ENCODE results near the gene ALKBH3. TPM values are rescaled to one million over a fixed set of nuclear protein-coding genes. Genes with fewer than 3 reads are reported as not detected.

Gene ALKBH3
- total and polyA plus RNA-seq, 7 donors: 27.4 to 47.1 (median 33.4) TPM

DNA sequence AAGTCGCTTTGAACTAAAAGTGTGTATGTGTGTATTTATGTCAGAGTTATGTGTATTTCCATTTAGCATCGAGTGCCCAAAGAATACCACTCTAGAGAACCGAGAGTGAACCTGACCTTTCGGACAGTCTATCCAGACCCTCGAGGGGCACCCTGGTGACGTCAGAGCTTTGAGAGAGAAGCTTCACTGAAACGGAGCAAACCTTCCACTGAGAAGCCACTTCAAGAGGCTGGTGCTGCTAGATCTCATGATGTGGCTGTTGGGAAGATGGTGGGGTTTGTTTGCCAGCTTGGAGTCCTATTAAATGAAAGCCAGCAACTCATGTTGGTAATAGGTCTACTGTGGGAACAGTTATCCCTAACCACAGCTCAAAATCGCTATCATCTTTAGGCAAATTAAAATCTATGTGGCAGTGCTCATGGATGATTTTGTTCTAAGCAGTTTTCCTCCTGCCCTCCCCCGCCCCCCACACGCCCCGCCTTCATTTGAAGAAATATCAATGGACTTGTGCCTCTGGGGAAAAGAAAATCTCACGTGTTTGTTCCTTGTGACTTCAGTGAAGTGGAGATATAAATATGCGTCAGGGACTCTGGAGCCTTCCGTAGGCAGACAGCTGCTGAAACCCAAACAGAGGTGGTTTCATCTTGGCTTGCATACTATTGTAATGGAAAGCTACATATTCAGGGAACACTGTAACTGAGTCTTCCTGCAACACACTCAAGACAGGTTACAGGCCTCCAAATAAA, 39.4 kb downstream of the ALKBH3 start:
- TF ChIP-seq CTCF (IDR thresholded peaks at IDR 0.05): no peak
- ATAC-seq (peak in 3 of 4 donors; percentile 9 to 38 (median 9)), DNase-seq (peak in 1 of 2 donors; percentile 34)
- Histone ChIP-seq H3K27me3 (ENCODE audit: insufficient read depth in 3 of 3, low read length in 2 of 3) (no peaks in the 10 kb centered on the region), H3K4me3 (no peak overlapping the region), H3K27ac (peak overlapping the region; percentile 85), H3K9me3 (no peaks in the 10 kb centered on the region), H3K4me1 (peaks cover 46% of the 10 kb centered on the region), H3K36me3 (ENCODE audit: insufficient read depth in 1 of 2, low read depth in 1 of 2) (peaks cover 4 to 11% of the 10 kb centered on the region in 2 donors)
- intact Hi-C loops (cut with DNase I): no loop called here
- WGBS, 3 donors: 77 to 81% (median 80%) methylated on average over 14 of the region's 14 CpGs

DNA sequence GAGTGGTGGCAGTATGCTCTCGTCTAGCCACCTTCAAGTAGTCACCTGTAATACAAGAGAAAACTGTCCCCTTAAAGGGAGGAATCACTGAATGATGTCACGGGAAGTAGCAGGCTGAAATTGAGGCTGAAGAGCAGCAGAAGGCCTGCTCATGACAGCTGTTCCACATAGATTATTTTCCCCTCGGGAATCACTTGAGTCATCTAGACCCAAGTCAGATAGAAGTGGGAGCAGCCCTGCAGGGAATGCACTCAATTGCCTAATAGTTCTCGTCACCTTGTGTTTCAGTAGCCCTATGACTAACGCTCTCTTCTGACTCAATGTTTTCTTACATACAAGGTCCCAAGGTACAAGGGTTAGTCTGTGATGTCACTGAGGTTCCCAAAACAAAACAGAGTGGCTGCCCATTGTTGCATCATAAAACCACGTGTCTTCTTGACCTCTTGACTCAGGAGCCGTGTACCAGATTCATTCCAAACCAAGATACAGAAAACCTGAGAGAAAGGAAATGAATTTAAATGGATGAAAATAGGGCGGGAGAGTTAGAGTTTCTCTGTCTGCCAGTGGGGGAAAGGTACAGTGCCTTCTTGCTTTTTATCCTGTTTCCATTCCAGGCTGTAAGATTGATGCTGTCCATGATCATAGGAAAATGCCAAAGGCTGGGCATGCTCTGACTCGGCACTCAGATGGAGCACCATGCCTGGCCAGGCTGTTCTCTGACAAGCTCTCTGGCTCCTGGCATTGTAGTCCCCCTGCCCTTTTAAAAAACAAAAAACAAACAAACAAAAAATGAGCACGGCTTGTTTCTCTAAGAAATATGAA, 40.2 kb downstream of the ALKBH3 start:
- peak; percentile 85 to 93 (median 88) for ATAC-seq
- Histone ChIP-seq H3K27me3 (ENCODE audit: insufficient read depth in 3 of 3, low read length in 2 of 3) (no peaks in the 10 kb centered on the region), H3K36me3 (ENCODE audit: insufficient read depth in 1 of 2, low read depth in 1 of 2) (peaks cover 4 to 7% of the 10 kb centered on the region in 2 donors), H3K9me3 (no peaks in the 10 kb centered on the region), H3K27ac (peak overlapping the region; percentile 85), H3K4me1 (peaks cover 46% of the 10 kb centered on the region), H3K4me3 (no peak overlapping the region)
- 51 to 67% (median 55%) methylated on average over 10 of the region's 10 CpGs for WGBS, 3 donors
- intact Hi-C loops (cut with DNase I): no loop called here
- peak; percentile 65 to 79 for DNase-seq
- no peak for TF ChIP-seq CTCF (IDR thresholded peaks at IDR 0.05)

DNA sequence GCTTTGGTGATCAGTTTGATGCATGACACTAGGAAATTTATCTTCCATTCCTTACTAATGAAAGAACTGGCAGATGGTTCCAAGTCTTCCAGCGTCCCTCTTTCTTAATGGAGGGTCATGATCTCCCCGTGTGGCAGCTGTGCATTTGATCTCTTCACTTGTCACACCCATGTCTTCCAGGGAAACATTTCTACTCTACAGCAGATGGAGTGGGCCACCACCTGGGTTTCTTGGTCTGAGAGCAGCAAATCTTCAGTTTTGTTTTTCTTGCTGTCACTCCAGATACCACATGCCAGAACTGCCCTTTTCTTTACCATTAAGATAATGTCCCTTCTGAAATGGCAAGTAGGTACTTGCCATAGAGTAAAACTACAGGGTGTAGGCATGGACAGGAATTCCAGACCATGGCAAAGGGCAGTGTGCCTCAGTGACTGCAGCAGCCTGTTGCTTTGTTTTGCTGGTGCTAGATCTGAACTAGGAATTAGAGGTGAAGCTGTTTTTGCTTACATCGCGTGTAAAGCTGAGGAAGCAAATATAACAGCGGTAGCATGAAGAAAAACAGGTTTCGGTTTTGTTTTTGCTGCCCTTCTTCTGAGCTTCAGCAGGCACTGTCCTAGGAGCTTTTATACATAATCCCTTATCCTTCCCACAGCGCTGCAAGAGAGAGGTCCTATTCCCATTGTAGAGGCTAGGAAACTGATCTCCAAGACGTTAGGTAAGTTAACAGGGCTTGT, 41.1 kb downstream of the ALKBH3 start:
- H3K36me3 ChIP-seq (ENCODE audit: insufficient read depth in 1 of 2, low read depth in 1 of 2): peaks cover 4 to 7% of the 10 kb centered on the region in 2 donors
- H3K4me1 ChIP-seq: peaks cover 46% of the 10 kb centered on the region
- H3K27me3 ChIP-seq (ENCODE audit: insufficient read depth in 3 of 3, low read length in 2 of 3): no peaks in the 10 kb centered on the region
- DNase-seq (no peak), ATAC-seq (no peak)
- H3K9me3 ChIP-seq: no peaks in the 10 kb centered on the region
- WGBS, 3 donors: 79 to 85% (median 79%) methylated on average over 8 of the region's 8 CpGs
- no peak for TF ChIP-seq CTCF (IDR thresholded peaks at IDR 0.05)
- peak overlapping the region; percentile 85 for H3K27ac ChIP-seq
- H3K4me3 ChIP-seq: no peak overlapping the region
- intact Hi-C loops (cut with DNase I): no loop called here

- DNase-seq: no peak
- Histone ChIP-seq H3K4me1 (peaks cover 46% of the 10 kb centered on the region), H3K27me3 (ENCODE audit: insufficient read depth in 3 of 3, low read length in 2 of 3) (no peaks in the 10 kb centered on the region), H3K36me3 (ENCODE audit: insufficient read depth in 1 of 2, low read depth in 1 of 2) (peaks cover 2 to 7% of the 10 kb centered on the region in 2 donors), H3K27ac (peak overlapping the region; percentile 85), H3K4me3 (no peak overlapping the region), H3K9me3 (no peaks in the 10 kb centered on the region)
- TF ChIP-seq CTCF (IDR thresholded peaks at IDR 0.05): no peak
- no peak for ATAC-seq
- intact Hi-C loops (cut with DNase I): no loop called here
- 83 to 88% (median 86%) methylated on average over 3 of the region's 3 CpGs for WGBS, 3 donors
Observed at GRCh38 chr11:43922295-43922648, 41.6 kb downstream of the ALKBH3 start.
